GM12873 (cell line): ENCODE measurements around the gene AHNAK.

Experiments
- TF ChIP-seq, protein P1 (sequence below): IDR thresholded peaks from 2 replicates; pipeline ENCODE4 v1.5.1; 2012; ENCODE audit warnings: low read depth, mild to moderate bottlenecking, moderate library complexity, low read length, control low read depth; ENCODE audit not compliant: insufficient read depth; ENCODE audit errors: missing control alignments

Gene AHNAK

DNA sequence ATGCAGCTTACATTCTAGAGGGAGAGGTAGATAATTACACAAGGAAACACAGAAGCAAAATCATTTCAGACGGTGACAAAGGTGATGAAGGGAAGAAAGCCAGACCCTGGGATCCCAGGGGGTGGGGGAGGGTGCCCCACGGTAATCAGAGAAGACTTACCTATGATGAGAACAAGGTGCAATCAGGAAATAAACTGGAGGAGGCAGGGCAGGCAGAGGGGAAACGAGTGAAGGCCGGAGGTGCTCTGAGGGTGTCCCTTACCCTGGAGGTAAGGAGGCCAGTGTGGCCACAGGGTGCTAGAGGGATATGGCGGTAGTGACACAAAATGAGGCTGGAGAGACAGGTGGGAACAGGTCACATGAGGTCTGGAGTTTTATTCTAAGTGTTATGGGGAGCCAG, 141.7 kb downstream of the AHNAK start:
- TF ChIP-seq, protein P1, sequence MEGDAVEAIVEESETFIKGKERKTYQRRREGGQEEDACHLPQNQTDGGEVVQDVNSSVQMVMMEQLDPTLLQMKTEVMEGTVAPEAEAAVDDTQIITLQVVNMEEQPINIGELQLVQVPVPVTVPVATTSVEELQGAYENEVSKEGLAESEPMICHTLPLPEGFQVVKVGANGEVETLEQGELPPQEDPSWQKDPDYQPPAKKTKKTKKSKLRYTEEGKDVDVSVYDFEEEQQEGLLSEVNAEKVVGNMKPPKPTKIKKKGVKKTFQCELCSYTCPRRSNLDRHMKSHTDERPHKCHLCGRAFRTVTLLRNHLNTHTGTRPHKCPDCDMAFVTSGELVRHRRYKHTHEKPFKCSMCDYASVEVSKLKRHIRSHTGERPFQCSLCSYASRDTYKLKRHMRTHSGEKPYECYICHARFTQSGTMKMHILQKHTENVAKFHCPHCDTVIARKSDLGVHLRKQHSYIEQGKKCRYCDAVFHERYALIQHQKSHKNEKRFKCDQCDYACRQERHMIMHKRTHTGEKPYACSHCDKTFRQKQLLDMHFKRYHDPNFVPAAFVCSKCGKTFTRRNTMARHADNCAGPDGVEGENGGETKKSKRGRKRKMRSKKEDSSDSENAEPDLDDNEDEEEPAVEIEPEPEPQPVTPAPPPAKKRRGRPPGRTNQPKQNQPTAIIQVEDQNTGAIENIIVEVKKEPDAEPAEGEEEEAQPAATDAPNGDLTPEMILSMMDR: no peak

DNA sequence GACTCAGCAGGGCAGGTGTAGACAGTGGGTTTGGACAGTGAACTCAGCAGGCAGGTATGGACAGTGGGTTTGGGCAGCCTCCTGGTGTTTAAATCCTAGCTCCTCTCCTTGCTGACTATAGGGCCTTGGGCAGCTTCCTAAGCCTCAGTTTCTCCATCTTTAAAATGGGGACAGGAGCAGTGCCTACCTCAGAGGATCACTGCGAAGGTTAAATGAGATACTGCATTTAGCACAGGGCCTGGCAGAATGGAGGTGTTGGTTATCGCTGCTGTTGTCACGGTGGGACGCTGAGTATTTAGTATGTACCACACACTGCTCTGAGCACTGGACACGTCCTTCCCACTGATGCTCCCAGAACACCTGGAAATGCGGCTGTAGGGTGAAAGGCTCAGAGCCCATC, 142.2 kb downstream of the AHNAK start:
- TF ChIP-seq, protein P1: no peak

DNA sequence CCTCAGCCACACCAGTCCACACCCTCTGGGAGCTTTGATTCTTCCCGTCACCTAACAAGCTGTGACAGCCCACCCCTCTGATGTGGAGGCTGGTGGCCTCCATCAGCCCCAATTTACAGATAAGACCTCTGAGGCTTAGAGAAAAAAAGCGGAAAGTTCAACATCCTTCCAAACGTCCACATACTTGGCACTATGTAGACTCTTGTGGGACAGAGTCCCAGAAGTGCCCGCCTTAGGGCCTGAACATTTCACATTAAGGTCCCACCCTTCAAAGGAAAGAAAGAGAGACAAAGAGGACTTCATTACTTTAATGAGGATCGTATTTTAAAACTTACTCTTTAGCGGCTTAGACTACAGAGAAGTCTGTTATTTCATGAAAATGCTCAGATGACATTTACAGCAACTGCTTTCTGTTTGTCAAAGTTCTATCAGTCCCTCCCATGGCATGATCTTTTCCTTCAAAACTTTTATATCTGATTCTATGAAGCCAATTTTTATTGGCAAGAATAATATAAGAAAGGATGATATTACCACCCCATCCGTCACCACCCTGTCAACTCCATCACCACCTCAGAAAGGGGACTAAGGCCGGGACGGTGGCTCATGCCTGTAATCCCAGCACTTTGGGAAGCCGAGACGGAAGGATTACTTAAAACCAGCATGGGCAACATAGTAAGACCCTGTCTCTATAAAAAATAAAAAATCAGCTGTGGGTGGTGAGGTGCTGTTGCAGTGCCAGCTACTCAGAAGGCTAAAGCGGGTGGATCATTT, 143.5 kb downstream of the AHNAK start:
- TF ChIP-seq, protein P1: no peak

DNA sequence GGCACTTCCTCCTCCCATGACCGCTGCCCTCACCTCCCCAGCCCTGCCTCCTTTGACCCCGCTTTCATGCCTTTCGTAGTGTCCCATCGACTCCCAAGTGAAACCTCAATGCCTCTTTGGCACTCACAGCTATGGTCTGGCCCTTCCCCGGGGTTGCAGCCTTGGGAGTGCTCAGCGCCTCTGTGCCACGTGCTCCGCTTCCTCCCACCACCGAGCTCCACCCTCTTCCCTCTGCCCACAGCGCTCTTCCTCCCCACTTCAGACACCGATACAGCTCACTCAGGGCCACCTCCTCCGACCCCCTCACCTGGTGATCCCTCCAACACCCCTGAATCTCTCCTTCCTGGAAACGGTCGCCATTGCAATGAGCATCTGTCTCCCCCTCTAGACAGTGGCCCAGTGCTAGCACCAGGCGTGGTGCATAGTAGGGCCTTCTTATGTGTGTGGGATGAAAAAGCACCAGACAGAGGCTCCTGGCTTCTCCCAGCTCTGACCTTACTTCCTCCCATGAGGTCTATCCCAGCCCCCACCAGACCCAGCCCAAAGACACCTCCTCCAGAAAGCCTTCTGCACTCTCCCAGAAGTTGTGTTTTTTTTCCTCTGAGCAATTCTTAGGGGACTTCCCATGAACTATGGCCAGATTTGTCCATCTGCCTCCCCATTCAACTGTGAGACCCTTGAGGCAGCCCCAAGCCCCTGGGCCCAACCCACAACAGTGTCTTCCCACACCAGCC, 144.2 kb downstream of the AHNAK start:
- TF ChIP-seq, protein P1: no peak

DNA sequence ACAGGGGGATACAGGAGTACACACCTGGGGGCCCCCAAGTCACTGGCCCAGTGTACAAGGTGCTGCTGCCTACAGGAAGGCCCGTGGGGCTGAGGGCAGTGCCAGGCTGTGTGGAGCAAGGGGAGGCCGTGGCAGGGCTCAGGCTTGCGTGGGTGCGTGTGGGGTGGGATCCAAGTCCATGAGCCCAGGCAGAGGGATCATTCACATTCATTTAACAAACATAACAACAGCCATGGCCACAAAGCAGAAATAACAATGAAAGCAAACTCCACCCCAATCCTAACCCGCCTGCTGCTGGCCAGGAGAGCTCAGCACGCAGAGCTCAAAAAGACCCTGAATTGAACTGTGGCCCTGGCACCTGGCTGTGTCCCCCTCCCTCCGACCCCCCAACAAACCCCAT, 144.8 kb downstream of the AHNAK start:
- TF ChIP-seq, protein P1: no peak

DNA sequence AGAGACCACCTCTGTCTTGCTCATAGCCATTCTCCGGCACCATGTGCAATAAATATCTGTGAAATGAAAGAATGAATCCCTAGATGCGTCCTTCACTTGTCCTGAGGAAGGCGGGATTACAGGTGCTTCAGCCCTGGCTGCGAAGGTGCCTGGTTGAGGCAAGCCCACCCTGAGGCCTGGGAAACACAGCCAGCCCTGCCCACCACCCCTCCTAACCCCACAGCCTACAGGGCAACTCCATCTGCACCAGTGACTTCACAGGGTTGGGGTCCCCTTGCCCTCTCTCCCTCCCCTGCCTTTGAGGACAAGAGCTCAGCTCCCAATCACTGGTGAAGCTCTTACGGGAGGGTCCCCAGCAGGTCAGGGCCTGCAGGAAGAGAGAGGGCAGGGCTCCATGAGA, 145.2 kb downstream of the AHNAK start:
- TF ChIP-seq, protein P1: no peak

DNA sequence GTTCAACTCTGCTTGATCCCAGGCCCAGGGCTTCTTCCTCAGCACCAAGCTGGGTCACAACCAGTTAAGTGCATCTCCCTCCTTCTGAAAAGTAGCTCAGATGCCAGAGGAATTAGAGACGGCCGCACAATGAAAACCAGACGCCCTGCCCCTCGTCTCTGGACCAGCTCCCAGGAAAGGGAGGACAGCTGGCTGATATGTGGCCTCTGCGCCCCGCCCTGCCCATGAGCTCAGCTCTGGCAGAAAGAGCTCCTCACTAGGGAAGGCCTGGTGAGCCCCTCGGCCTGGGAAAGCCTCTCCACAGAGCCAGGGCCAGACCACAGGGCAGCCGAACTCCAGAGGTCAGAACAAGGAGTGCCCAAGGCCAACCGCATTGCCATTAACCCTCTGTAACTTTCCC, 145.8 kb downstream of the AHNAK start:
- TF ChIP-seq, protein P1: no peak
